ENCODE results near the gene GAST. TPM values are rescaled to one million over a fixed set of nuclear protein-coding genes. Genes with fewer than 3 reads are reported as not detected.

The GAST gene
- total and polyA plus RNA-seq, 2 of the 13 experiments (the other 11 are each of a cell fraction or from before 2014, with no cell fraction given), result 0.32 to 0.42 TPM

GRCh38 chr17:41738801-41739112 is 26.6 kb downstream of the GAST start:
- 92% methylated on average over 4 of the region's 5 CpGs for WGBS (ENCODE audit: low lambda C conversion rate)
- H3K27me3 ChIP-seq (ENCODE audit: control insufficient read depth in 1 of 2, insufficient read depth in 2 of 2, low read length in 2 of 2), result peaks cover 14 to 58% of the 10 kb centered on the region in 2 experiments
- DNase-seq (ENCODE audit: low spot score), result no peak
- in situ Hi-C loops (cut with HindIII; ENCODE audit: extremely low pct_ligation_motif_present, low pct_unique_long_range_greater_than_20kb), result loop anchor here (5.0 kb wide), 2 partner anchors 64 to 219 kb away; no protein-coding TSS in a partner anchor
- no peak overlapping the region for H3K27ac ChIP-seq (ENCODE audit: extremely low read length, insufficient read depth, low read length)
- CTCF ChIA-PET (ENCODE audit: low intra/inter-chr PET ratio, low total read pairs), result interaction anchor here (1.3 to 3.8 kb wide), 7 partner anchors 48 to 221 kb away, joined by 3 to 97 read pairs (median 9); partner anchors contain the start of genes FKBP10, JUP and P3H4
- H3K9me3 ChIP-seq (ENCODE audit: low read length), result no peaks in the 10 kb centered on the region
- no peaks in the 10 kb centered on the region for H4K20me1 ChIP-seq (ENCODE audit: insufficient read depth, low read length)
- H3K79me2 ChIP-seq (ENCODE audit: insufficient read depth, low read length), result no peaks in the 10 kb centered on the region
- POLR2A ChIA-PET, result no interaction called here
- H3K9ac ChIP-seq (ENCODE audit: insufficient read depth, low read depth, low read length), result no peak overlapping the region
- H2AFZ ChIP-seq (ENCODE audit: low read length), result no peak overlapping the region
- no peak overlapping the region for H3K4me3 ChIP-seq (replicated peaks in 1 of 3; ENCODE audit: insufficient read depth in 1 of 3, low read depth in 2 of 3, low read length in 3 of 3)
- ATAC-seq, result no peak
- intact Hi-C loops (cut with micrococcal nuclease; ENCODE audit: unreplicated experiment), result loop anchor here (1.0 kb wide), 2 partner anchors 63 to 221 kb away; no protein-coding TSS in a partner anchor
- H3K4me1 ChIP-seq (ENCODE audit: insufficient read depth, low read length), result peaks cover 38% of the 10 kb centered on the region
- no peak for TF ChIP-seq ATF7-NPFF (CRISPR knock-in tag; IDR thresholded peaks at IDR 0.05; ENCODE audit: low read depth)
- TF ChIP-seq ETV6 (CRISPR knock-in tag; conservative IDR thresholded peaks at IDR 0.05), result no peak
- no peak for TF ChIP-seq ZFP36 (IDR thresholded peaks at IDR 0.05; ENCODE audit: borderline replicate concordance, low read depth, low read length, partially characterized antibody)
- no peak for TF ChIP-seq ZNF740 (CRISPR knock-in tag; IDR thresholded peaks at IDR 0.05)
- 0 out of 2 replicates have a peak, but pooled peaks have one; percentile 16 for TF ChIP-seq ZNF607 (CRISPR knock-in tag; IDR thresholded peaks at IDR 0.05; ENCODE audit: borderline replicate concordance)
- no peak for TF ChIP-seq MZF1 (CRISPR knock-in tag; IDR thresholded peaks at IDR 0.05; ENCODE audit: borderline replicate concordance)
- H3K36me3 ChIP-seq (replicated peaks in 1 of 2; ENCODE audit: control insufficient read depth in 1 of 2, insufficient read depth in 2 of 2, low read length in 2 of 2), result no peaks in the 10 kb centered on the region
- no peak overlapping the region for H3K4me2 ChIP-seq (ENCODE audit: low read depth, low read length)
- no peak for FAIRE-seq
- no TSS peak for BruUV-seq (replicated peaks)

DNA sequence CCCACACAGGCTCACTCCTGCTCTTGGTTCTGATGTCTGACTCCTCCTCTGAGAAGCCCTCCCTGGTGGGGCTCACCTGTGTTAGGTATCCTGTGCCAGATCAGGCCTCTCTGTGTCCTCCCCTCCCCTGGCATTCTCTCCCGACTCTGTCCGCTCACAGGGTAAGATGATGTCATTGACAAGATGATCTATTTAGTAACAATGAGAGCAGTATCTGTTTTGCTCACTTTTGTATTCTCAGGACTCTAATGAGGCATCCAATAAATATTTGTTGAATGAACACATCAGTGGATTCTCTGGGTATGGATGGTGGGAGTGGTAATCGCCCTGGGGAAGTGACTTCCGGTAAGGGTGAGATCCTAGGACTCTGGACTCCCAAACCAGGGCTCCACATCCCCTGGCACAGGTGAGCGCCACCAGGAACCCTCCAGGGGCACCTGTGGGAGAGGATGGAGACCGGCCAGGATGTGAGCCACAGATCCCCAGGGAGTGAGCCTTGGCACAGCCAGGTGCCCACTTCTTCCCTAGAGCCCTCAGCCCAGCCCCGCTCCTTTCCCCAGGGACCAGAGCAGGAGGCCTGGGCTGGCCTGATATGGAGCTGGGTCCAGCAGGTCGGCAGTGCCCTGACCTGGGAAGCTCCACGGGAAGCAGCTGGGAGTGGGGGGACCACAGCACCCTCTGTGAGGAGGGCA is 27.7 kb downstream of the GAST start:
- Histone ChIP-seq H3K36me3 (replicated peaks in 1 of 2; ENCODE audit: control insufficient read depth in 1 of 2, insufficient read depth in 2 of 2, low read length in 2 of 2) (no peaks in the 10 kb centered on the region), H3K27ac (ENCODE audit: extremely low read length, insufficient read depth, low read length) (no peak overlapping the region), H2AFZ (ENCODE audit: low read length) (no peak overlapping the region), H3K27me3 (ENCODE audit: control insufficient read depth in 1 of 2, insufficient read depth in 2 of 2, low read length in 2 of 2) (peaks cover 8 to 50% of the 10 kb centered on the region in 2 experiments), H3K4me3 (replicated peaks in 1 of 3; ENCODE audit: insufficient read depth in 1 of 3, low read depth in 2 of 3, low read length in 3 of 3) (peak overlapping the region in 1 of 3 experiments; percentile 39; a peak in 1 of 6 replicates), H3K9me3 (ENCODE audit: low read length) (no peaks in the 10 kb centered on the region), H4K20me1 (ENCODE audit: insufficient read depth, low read length) (no peaks in the 10 kb centered on the region), H3K4me2 (ENCODE audit: low read depth, low read length) (peak overlapping the region; percentile 42), H3K9ac (ENCODE audit: insufficient read depth, low read depth, low read length) (no peak overlapping the region), H3K4me1 (ENCODE audit: insufficient read depth, low read length) (peaks cover 38% of the 10 kb centered on the region), H3K79me2 (ENCODE audit: insufficient read depth, low read length) (no peaks in the 10 kb centered on the region)
- POLR2A ChIA-PET, result interaction anchor here (0.7 to 1.5 kb wide), 4 partner anchors 47 to 227 kb away, joined by 3 to 4 read pairs (median 4); partner anchors contain the start of genes CNP and JUP
- no TSS peak for BruUV-seq (replicated peaks)
- FAIRE-seq (no peak), ATAC-seq (peak; percentile 18), DNase-seq (ENCODE audit: low spot score) (peak; percentile 66)
- CTCF ChIA-PET (ENCODE audit: low intra/inter-chr PET ratio, low total read pairs), result interaction anchor here (3.8 kb wide), 1 partner anchor 61 kb away, joined by 97 read pairs; no protein-coding TSS in a partner anchor
- in situ Hi-C loops (cut with HindIII; ENCODE audit: extremely low pct_ligation_motif_present, low pct_unique_long_range_greater_than_20kb) (loop anchor here (5.0 kb wide), 2 partner anchors 62 to 217 kb away; no protein-coding TSS in a partner anchor), intact Hi-C loops (cut with micrococcal nuclease; ENCODE audit: unreplicated experiment) (no loop called here)
- WGBS (ENCODE audit: low lambda C conversion rate), result 7% methylated on average over 6 of the region's 9 CpGs
- TF ChIP-seq LCORL (IDR thresholded peaks at IDR 0.05) (no peak), LCORL (CRISPR knock-in tag; IDR thresholded peaks at IDR 0.05) (peak; percentile 19; the same call in 1 of the 2 replicates), ZGPAT (CRISPR knock-in tag; IDR thresholded peaks at IDR 0.05) (0 out of 2 replicates have a peak, but pooled peaks have one; percentile 21), ZIK1 (CRISPR knock-in tag; IDR thresholded peaks at IDR 0.05; ENCODE audit: borderline replicate concordance, low read depth) (no peak), CC2D1A (CRISPR knock-in tag; IDR thresholded peaks at IDR 0.05) (no peak), ZFP90 (CRISPR knock-in tag; IDR thresholded peaks at IDR 0.05; ENCODE audit: borderline replicate concordance) (no peak), ZNF557 (CRISPR knock-in tag; IDR thresholded peaks at IDR 0.05) (no peak)
- TF ChIP-seq, protein P1, sequence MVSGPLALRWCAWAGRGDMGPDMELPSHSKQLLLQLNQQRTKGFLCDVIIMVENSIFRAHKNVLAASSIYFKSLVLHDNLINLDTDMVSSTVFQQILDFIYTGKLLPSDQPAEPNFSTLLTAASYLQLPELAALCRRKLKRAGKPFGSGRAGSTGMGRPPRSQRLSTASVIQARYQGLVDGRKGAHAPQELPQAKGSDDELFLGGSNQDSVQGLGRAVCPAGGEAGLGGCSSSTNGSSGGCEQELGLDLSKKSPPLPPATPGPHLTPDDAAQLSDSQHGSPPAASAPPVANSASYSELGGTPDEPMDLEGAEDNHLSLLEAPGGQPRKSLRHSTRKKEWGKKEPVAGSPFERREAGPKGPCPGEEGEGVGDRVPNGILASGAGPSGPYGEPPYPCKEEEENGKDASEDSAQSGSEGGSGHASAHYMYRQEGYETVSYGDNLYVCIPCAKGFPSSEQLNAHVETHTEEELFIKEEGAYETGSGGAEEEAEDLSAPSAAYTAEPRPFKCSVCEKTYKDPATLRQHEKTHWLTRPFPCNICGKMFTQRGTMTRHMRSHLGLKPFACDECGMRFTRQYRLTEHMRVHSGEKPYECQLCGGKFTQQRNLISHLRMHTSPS (CRISPR knock-in tag; IDR thresholded peaks at IDR 0.05; ENCODE audit: low read depth), result peak; percentile 36; the same call in 1 of the 2 replicates

Data from HepG2 (cell line).